Spleen (tissue), 7 donors: ENCODE measurements around the gene EGFLAM.

ENCODE experiments used
- CTCF ChIP-seq, 11 experiments: fragments of 200-600 bp in 7 of 11; fragments of 450-650 bp in 4 of 11; sonication (generic) in 4 of 11; IDR thresholded peaks in 8 of 11; conservative IDR thresholded peaks in 3 of 11; 1 replicate in 7 of 11; 2 replicates in 4 of 11; pipeline versions ENCODE4 v1.4.0 to v1.8.0; 2016 to 2021; ENCODE audit warnings: antibody characterized with exemption in 11 of 11, inconsistent platforms in 4 of 11, mild to moderate bottlenecking in 1 of 11
- POLR2A ChIP-seq, 3 donors: fragments of 450-650 bp; IDR thresholded peaks; one replicate each; pipeline ENCODE4 v1.5.1; 2017; ENCODE audit warnings: antibody characterized with exemption in 3 of 3, mild to moderate bottlenecking in 1 of 3
- POLR2AphosphoS5 ChIP-seq, 3 donors: sonication (generic); formaldehyde crosslinking; IDR thresholded peaks; one replicate each; pipeline ENCODE4 v1.5.1; 2017; ENCODE audit warnings: antibody characterized with exemption in 3 of 3
- donor health status: DM: no; HTN: no; CAD: no; lungs with moderate emphysema.
- donor health status: DM: no; HTN: no; CAD: no.
- donor health status: DM: no; HTN: no; CAD: no.

- no peak for TF ChIP-seq CTCF (IDR thresholded peaks at IDR 0.05 in 8 of 11, conservative IDR thresholded peaks at IDR 0.05 in 3 of 11)
- TF ChIP-seq POLR2A (IDR thresholded peaks at IDR 0.05): no peak
- TF ChIP-seq POLR2AphosphoS5 (IDR thresholded peaks at IDR 0.05): no peak
Observed at GRCh38 chr5:38423276-38424147, 165.2 kb downstream of the EGFLAM start.
